Panc1 (cell line): ENCODE results near the gene PPP6R2. TPM values are rescaled to one million over a fixed set of nuclear protein-coding genes. Genes with fewer than 3 reads are reported as not detected.

Source experiments
- ATAC-seq: fragments of 200-7000 bp; cut with Tn5 transposase; 2 replicates; pipeline ENCODE4 v1.9.1; 2020; ENCODE audit warnings: mild to moderate bottlenecking, moderate library complexity
- BruUV-seq: library from RNA; stranded (reverse); fragments of 400-500 nt; replicated peaks from 2 replicates; lab custom pipeline; 2021; lab: Mats Ljungman, UMichigan
- CTCF ChIA-PET: fragments of 300-600 bp; sonication (Branson Sonifier 250); formaldehyde crosslinking; loops from one replicate; lab custom pipeline; 2022; ENCODE audit warnings: antibody characterized with exemption; lab: Charles Lee
- POLR2A ChIA-PET: fragments of 300-600 bp; sonication (Branson Sonifier 250); formaldehyde crosslinking; loops from one replicate; lab custom pipeline; 2022; ENCODE audit warnings: antibody characterized with exemption; lab: Charles Lee
- DNase-seq: peaks from one replicate; pipeline ENCODE4 v3.0.0-alpha.2; 2010; ENCODE audit warnings: low read depth, low spot score
- H3K27ac ChIP-seq: 2 replicates; pipeline ENCODE4 v1.5.1; 2011; ENCODE audit warnings: mild to moderate bottlenecking, low read length, inconsistent platforms
- H3K27me3 ChIP-seq: fragments of 200-500 bp; sonication (Bioruptor generic); 2 replicates; pipeline ENCODE4 v1.6.0; 2014; ENCODE audit warnings: low read length, inconsistent platforms; ENCODE audit not compliant: control insufficient read depth, insufficient read depth
- H3K36me3 ChIP-seq: fragments of 200-500 bp; sonication (Bioruptor generic); 2 replicates; pipeline ENCODE4 v1.5.1; 2014; ENCODE audit warnings: inconsistent platforms, mild to moderate bottlenecking, low read length, moderate library complexity; ENCODE audit not compliant: control insufficient read depth, insufficient read depth
- H3K4me1 ChIP-seq: 2 replicates; pipeline ENCODE4 v1.5.1; 2011; ENCODE audit warnings: inconsistent platforms, mild to moderate bottlenecking, low read length, moderate library complexity; ENCODE audit not compliant: control insufficient read depth, insufficient read depth
- H3K4me3 ChIP-seq, 2 experiments: 2 replicates each; pipeline ENCODE4 v1.5.1; 2011 to 2012; ENCODE audit warnings: low read depth in 2 of 2, low read length in 2 of 2, mild to moderate bottlenecking in 2 of 2, inconsistent platforms in 1 of 2, moderate library complexity in 1 of 2
- H3K9me3 ChIP-seq: fragments of 200-500 bp; sonication (Bioruptor generic); 2 replicates; pipeline ENCODE4 v1.5.1; 2014; ENCODE audit warnings: low read depth, mild to moderate bottlenecking, inconsistent platforms, low read length, moderate library complexity; ENCODE audit not compliant: control insufficient read depth, insufficient read depth
- POLR2AphosphoS5 ChIP-seq: IDR thresholded peaks from 2 replicates; pipeline ENCODE4 v1.6.1; 2012; ENCODE audit warnings: mild to moderate bottlenecking, low read depth, low read length, moderate library complexity
- REST ChIP-seq, 2 experiments: IDR thresholded peaks; 2 replicates each; pipeline ENCODE4 v1.6.1; 2011 to 2012; ENCODE audit warnings: low read depth in 2 of 2, control low read depth in 1 of 2, low read length in 1 of 2, mild to moderate bottlenecking in 1 of 2, moderate library complexity in 1 of 2; ENCODE audit not compliant: insufficient read depth in 1 of 2
- SIN3A ChIP-seq: IDR thresholded peaks from 2 replicates; pipeline ENCODE4 v1.6.1; 2012; ENCODE audit warnings: low read depth, mild to moderate bottlenecking, low read length, moderate library complexity, borderline replicate concordance; ENCODE audit not compliant: insufficient read depth
- TCF7L2 ChIP-seq: IDR thresholded peaks from 2 replicates; pipeline ENCODE4 v1.6.1; 2011; ENCODE audit warnings: mild to moderate bottlenecking, low read depth, low read length, inconsistent platforms
- in situ Hi-C: cut with HindIII; loops from 2 replicates; pipeline ENCODE4 v1.10.0; 2016; ENCODE audit warnings: low sequenced_read_pairs, low pct_unique_long_range_greater_than_20kb
- intact Hi-C: fragments of 100-400 bp; cut with micrococcal nuclease; formaldehyde crosslinking; loops from one replicate; pipeline ENCODE4 v1.10.0; 2022; ENCODE audit not compliant: unreplicated experiment
- total RNA-seq: library from RNA; stranded (reverse); gene quantifications from one replicate; pipeline ENCODE4 v1.2.1, GENCODE V29; 2021; ENCODE audit not compliant: unreplicated experiment
- TF ChIP-seq, protein P1 (sequence below): fragments of 450-650 bp; IDR thresholded peaks from 2 replicates; pipeline ENCODE4 v1.5.1; 2017; ENCODE audit warnings: mild to moderate bottlenecking

The PPP6R2 gene
- total RNA-seq, 1 experiment from 2014 or later = 52.8 TPM

DNA sequence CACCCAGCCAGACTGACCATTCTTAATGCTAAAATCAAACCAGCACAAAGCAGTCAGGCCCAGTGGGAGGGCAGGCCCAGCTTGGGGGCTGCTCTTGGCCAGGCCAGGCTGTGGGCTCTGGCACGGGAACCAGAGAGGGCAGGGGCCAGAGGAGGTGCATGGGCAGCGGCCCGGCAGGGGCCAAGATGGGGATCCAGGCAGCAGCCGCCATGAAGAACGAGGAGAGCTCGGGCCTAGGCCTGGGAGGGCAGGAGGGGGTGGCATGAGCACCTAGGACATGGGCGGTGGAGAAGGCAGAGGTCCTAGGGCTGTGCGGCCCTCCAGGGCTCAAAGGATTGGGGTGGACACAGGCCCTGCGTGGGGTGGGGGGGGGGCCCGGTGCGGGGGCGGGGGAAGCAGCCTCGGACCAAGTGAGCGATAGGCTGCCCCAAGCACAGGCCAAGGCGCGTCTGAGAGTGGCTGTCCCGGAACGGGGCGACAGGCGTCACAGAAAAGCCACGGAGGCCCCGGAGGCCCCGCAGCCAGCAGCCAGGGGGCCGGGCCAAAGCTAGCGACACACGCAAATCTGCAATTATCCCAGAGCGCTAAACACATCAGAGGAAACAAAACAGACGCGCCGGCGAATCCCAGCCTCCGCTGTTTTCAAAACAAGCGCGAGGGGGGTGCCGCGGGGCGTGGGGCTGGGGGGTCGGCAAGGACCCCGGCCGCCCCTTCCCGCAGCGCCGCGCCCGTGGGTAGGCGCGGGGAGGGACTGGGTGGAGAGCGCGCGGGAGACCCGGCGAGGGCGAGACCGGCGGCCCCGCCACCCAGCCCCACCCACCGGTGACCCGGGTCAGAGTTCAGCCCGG is 44.0 kb upstream of the PPP6R2 start:
- H3K9me3 ChIP-seq = no peaks in the 10 kb centered on the region
- no peak for TF ChIP-seq SIN3A
- TF ChIP-seq, protein P1, sequence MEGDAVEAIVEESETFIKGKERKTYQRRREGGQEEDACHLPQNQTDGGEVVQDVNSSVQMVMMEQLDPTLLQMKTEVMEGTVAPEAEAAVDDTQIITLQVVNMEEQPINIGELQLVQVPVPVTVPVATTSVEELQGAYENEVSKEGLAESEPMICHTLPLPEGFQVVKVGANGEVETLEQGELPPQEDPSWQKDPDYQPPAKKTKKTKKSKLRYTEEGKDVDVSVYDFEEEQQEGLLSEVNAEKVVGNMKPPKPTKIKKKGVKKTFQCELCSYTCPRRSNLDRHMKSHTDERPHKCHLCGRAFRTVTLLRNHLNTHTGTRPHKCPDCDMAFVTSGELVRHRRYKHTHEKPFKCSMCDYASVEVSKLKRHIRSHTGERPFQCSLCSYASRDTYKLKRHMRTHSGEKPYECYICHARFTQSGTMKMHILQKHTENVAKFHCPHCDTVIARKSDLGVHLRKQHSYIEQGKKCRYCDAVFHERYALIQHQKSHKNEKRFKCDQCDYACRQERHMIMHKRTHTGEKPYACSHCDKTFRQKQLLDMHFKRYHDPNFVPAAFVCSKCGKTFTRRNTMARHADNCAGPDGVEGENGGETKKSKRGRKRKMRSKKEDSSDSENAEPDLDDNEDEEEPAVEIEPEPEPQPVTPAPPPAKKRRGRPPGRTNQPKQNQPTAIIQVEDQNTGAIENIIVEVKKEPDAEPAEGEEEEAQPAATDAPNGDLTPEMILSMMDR = no peak
- TF ChIP-seq POLR2AphosphoS5 = no peak
- TF ChIP-seq REST (IDR thresholded peaks at IDR 0.05; ENCODE audit: insufficient read depth in 1 of 2, low read depth in 2 of 2, low read length in 1 of 2) = no peak
- no peak for TF ChIP-seq TCF7L2
- no peaks in the 10 kb centered on the region for H3K27me3 ChIP-seq
- H3K27ac ChIP-seq = peak overlapping the region; percentile 70
- BruUV-seq = no TSS peak
- ChIA-PET POLR2A (no interaction called here), CTCF (no interaction called here)
- DNase-seq (no peak), ATAC-seq (0 out of 2 replicates have a peak, but pooled peaks have one; percentile 5)
- no peaks in the 10 kb centered on the region for H3K36me3 ChIP-seq
- peak overlapping the region; percentile 30 to 31 for H3K4me3 ChIP-seq
- H3K4me1 ChIP-seq = peaks cover 78% of the 10 kb centered on the region
- in situ Hi-C loops = no loop called here
- intact Hi-C loops = no loop called here

- no TSS peak for BruUV-seq
- intact Hi-C loops (no loop called here), in situ Hi-C loops (no loop called here)
- Histone ChIP-seq H3K4me3 (peak overlapping the region; percentile 30 to 31), H3K27me3 (no peaks in the 10 kb centered on the region), H3K9me3 (no peaks in the 10 kb centered on the region), H3K36me3 (no peaks in the 10 kb centered on the region), H3K27ac (peak overlapping the region; percentile 78), H3K4me1 (peaks cover 76% of the 10 kb centered on the region)
- ATAC-seq = peak; percentile 62
- DNase-seq = no peak
- ChIA-PET POLR2A (no interaction called here), CTCF (interaction anchor here (0.6 to 1.0 kb wide), 2 partner anchors 21 to 31 kb away, joined by 3 to 5 read pairs; no protein-coding TSS in a partner anchor)
- no peak for TF ChIP-seq POLR2AphosphoS5
- TF ChIP-seq TCF7L2 = no peak
- TF ChIP-seq SIN3A = no peak; the same call in 1 of the 2 replicates
- TF ChIP-seq, protein P1 = no peak
- TF ChIP-seq REST (IDR thresholded peaks at IDR 0.05; ENCODE audit: insufficient read depth in 1 of 2, low read depth in 2 of 2, low read length in 1 of 2) = no peak
Measured at GRCh38 chr22:50299785-50300619, 43.1 kb upstream of the PPP6R2 start.
